DOHH2 (cell line): Measurements from ENCODE around the gene ZSWIM1.
"Not testable (repeated sequence)": the region's sequence is repeated elsewhere in the genome, so short reads cannot be mapped to it uniquely, and the experiment has no call there.

Experiments
- H3F3A ChIP-seq: fragments of 200-600 bp; sonication (generic), shearing (Covaris generic); 2 replicates; pipeline ENCODE4 v1.6.0; 2016; ENCODE audit warnings: antibody characterized with exemption, mild to moderate bottlenecking; ENCODE audit not compliant: control insufficient read depth, insufficient read depth
- H3K27ac ChIP-seq: fragments of 200-600 bp; sonication (generic); 2 replicates; pipeline ENCODE4 v1.5.1; 2014; ENCODE audit warnings: low read depth, mild to moderate bottlenecking, low read length, moderate library complexity
- H3K27me3 ChIP-seq: fragments of 200-600 bp; sonication (generic); 2 replicates; pipeline ENCODE4 v1.6.1; 2014; ENCODE audit warnings: mild to moderate bottlenecking, low read length, mixed read lengths; ENCODE audit not compliant: control insufficient read depth
- H3K36me3 ChIP-seq: fragments of 200-600 bp; sonication (generic); 2 replicates; pipeline ENCODE4 v1.6.1; 2014; ENCODE audit warnings: mild to moderate bottlenecking, low read length, moderate library complexity, mixed read lengths; ENCODE audit not compliant: control insufficient read depth
- H3K4me1 ChIP-seq: fragments of 200-600 bp; sonication (generic); 2 replicates; pipeline ENCODE4 v1.6.1; 2014; ENCODE audit warnings: mild to moderate bottlenecking, low read length, mixed read lengths; ENCODE audit not compliant: control insufficient read depth
- H3K4me2 ChIP-seq: fragments of 200-600 bp; sonication (generic); 2 replicates; pipeline ENCODE4 v1.6.0; 2014; ENCODE audit warnings: mild to moderate bottlenecking, low read length, moderate library complexity
- H3K4me3 ChIP-seq: fragments of 200-600 bp; sonication (generic); 2 replicates; pipeline ENCODE4 v1.5.1; 2014; ENCODE audit warnings: mild to moderate bottlenecking, low read length, mixed read lengths
- H3K79me2 ChIP-seq: fragments of 200-600 bp; sonication (generic); 2 replicates; pipeline ENCODE4 v1.6.1; 2014; ENCODE audit warnings: mild to moderate bottlenecking, low read length, mixed read lengths; ENCODE audit not compliant: control insufficient read depth
- H3K9me2 ChIP-seq: fragments of 200-600 bp; sonication (generic); replicated peaks from 2 replicates; pipeline ENCODE4 v1.6.1; 2014; ENCODE audit warnings: mild to moderate bottlenecking, low read length, mixed read lengths; ENCODE audit not compliant: control insufficient read depth
- H3K9me3 ChIP-seq: fragments of 200-600 bp; sonication (generic); 2 replicates; pipeline ENCODE4 v1.6.1; 2014; ENCODE audit warnings: antibody characterized with exemption, low read length, mixed read lengths; ENCODE audit not compliant: control insufficient read depth, insufficient read depth
- H4K20me1 ChIP-seq: fragments of 200-600 bp; sonication (generic); 2 replicates; pipeline ENCODE4 v1.6.0; 2014; ENCODE audit warnings: low read depth, mild to moderate bottlenecking, antibody characterized with exemption, low read length, moderate library complexity; ENCODE audit not compliant: control insufficient read depth, insufficient read depth
- CTCF ChIP-seq: fragments of 200-600 bp; sonication (generic); IDR thresholded peaks from one replicate; pipeline ENCODE4 v1.5.1; 2014; ENCODE audit warnings: antibody characterized with exemption, mild to moderate bottlenecking, low read depth, low read length; ENCODE audit not compliant: poor library complexity, severe bottlenecking
- EZH2phosphoT487 ChIP-seq: fragments of 200-600 bp; sonication (generic); IDR thresholded peaks from 2 replicates; pipeline ENCODE4 v1.6.1; 2017; ENCODE audit warnings: borderline replicate concordance, mild to moderate bottlenecking, antibody characterized with exemption, low read length, moderate library complexity, mixed read lengths

ZSWIM1 gene

GRCh38 chr20:45899046-45899835 is 18.2 kb downstream of the ZSWIM1 start:
- Histone ChIP-seq H4K20me1 (no peaks in the 10 kb centered on the region), H3K36me3 (no peaks in the 10 kb centered on the region)
- TF ChIP-seq CTCF (no peak), EZH2phosphoT487 (no peak)

GRCh38 chr20:45901332-45901731 is 20.3 kb downstream of the ZSWIM1 start:
- not testable (repeated sequence) for H3K36me3 ChIP-seq, H3K9me3 ChIP-seq, H3K9me2 ChIP-seq, H3K79me2 ChIP-seq, H3K4me3 ChIP-seq, H3F3A ChIP-seq, H4K20me1 ChIP-seq, H3K27me3 ChIP-seq, H3K27ac ChIP-seq, H3K4me2 ChIP-seq
- peaks cover 10% of the 10 kb centered on the region for H3K4me1 ChIP-seq

More at GRCh38 chr20:45899046-45899835, 18.2 kb downstream of the ZSWIM1 start:
- Histone ChIP-seq H3K79me2 (no peaks in the 10 kb centered on the region), H3K9me2 (no peaks in the 10 kb centered on the region), H3K4me3 (no peak overlapping the region), H3K27ac (no peak overlapping the region), H3K4me2 (no peak overlapping the region), H3K9me3 (no peaks in the 10 kb centered on the region), H3K4me1 (peaks cover 10% of the 10 kb centered on the region), H3F3A (no peaks in the 10 kb centered on the region), H3K27me3 (no peaks in the 10 kb centered on the region)

GRCh38 chr20:45902199-45902701 is 21.2 kb downstream of the ZSWIM1 start:
- H3K27me3 ChIP-seq, result no peaks in the 10 kb centered on the region
- no peaks in the 10 kb centered on the region for H3F3A ChIP-seq
- H3K36me3 ChIP-seq, result no peaks in the 10 kb centered on the region
- H3K9me3 ChIP-seq, result no peaks in the 10 kb centered on the region
- H3K4me3 ChIP-seq, result no peak overlapping the region
- peaks cover 10% of the 10 kb centered on the region for H3K4me1 ChIP-seq
- H4K20me1 ChIP-seq, result no peaks in the 10 kb centered on the region
- H3K4me2 ChIP-seq, result no peak overlapping the region
- no peaks in the 10 kb centered on the region for H3K9me2 ChIP-seq
- H3K79me2 ChIP-seq, result no peaks in the 10 kb centered on the region
- no peak for TF ChIP-seq EZH2phosphoT487
- TF ChIP-seq CTCF, result no peak
- no peak overlapping the region for H3K27ac ChIP-seq
